ENCODE measurements around the gene RALGDS.
"Not testable (repeated sequence)": the region's sequence is repeated elsewhere in the genome, so short reads cannot be mapped to it uniquely, and the experiment has no call there.

The RALGDS gene

GRCh38 chr9:133086212-133086860, 34.7 kb downstream of the RALGDS start:
- DNase-seq: not testable (repeated sequence)

GRCh38 chr9:133083688-133084087, 37.4 kb downstream of the RALGDS start:
- not testable (repeated sequence) for DNase-seq

GRCh38 chr9:133081957-133082644, 38.9 kb downstream of the RALGDS start:
- DNase-seq: not testable (repeated sequence)

GRCh38 chr9:133080786-133081779, 40.0 kb downstream of the RALGDS start:
- DNase-seq: not testable (repeated sequence)

- DNase-seq: no peak
Measured at GRCh38 chr9:133080161-133080560, 40.9 kb downstream of the RALGDS start.

- no peak for DNase-seq
Measured at GRCh38 chr9:133078486-133078885, 42.6 kb downstream of the RALGDS start.

GRCh38 chr9:133076691-133077090, 44.3 kb downstream of the RALGDS start:
- DNase-seq: no peak

GRCh38 chr9:133075925-133076630, 45.0 kb downstream of the RALGDS start:
- no peak for DNase-seq

- no peak for DNase-seq
Measured at GRCh38 chr9:133074111-133074651, 46.9 kb downstream of the RALGDS start.

GRCh38 chr9:133073086-133074014, 47.7 kb downstream of the RALGDS start:
- no peak for DNase-seq

GRCh38 chr9:133072210-133072609, 48.8 kb downstream of the RALGDS start:
- not testable (repeated sequence) for DNase-seq

- no peak for DNase-seq
Measured at GRCh38 chr9:133071484-133072150, 49.4 kb downstream of the RALGDS start.

- DNase-seq: not testable (repeated sequence)
Measured at GRCh38 chr9:133070985-133071384, 50.1 kb downstream of the RALGDS start.

- not testable (repeated sequence) for DNase-seq
Measured at GRCh38 chr9:133070500-133070961, 50.5 kb downstream of the RALGDS start.

- DNase-seq: not testable (repeated sequence)
Measured at GRCh38 chr9:133068431-133068830, 52.6 kb downstream of the RALGDS start.

GRCh38 chr9:133067813-133068212, 53.2 kb downstream of the RALGDS start:
- no peak for DNase-seq

- no peak for DNase-seq
Measured at GRCh38 chr9:133067006-133067405, 54.0 kb downstream of the RALGDS start.

GRCh38 chr9:133066181-133066983, 54.7 kb downstream of the RALGDS start:
- no peak for DNase-seq

GRCh38 chr9:133065070-133065388, 56.0 kb downstream of the RALGDS start:
- DNase-seq: no peak

Data from midbrain (tissue), 1 donor.